ENCODE data around the gene FRY.

Gene FRY

GRCh38 chr13:32299893-32300292 lies 268.3 kb downstream of the FRY start:
- no peak for TF ChIP-seq USF1 (IDR thresholded peaks at IDR 0.05)
- no peak for TF ChIP-seq TCF12 (IDR thresholded peaks at IDR 0.05; ENCODE audit: low read depth)
- TF ChIP-seq ZBTB7A (IDR thresholded peaks at IDR 0.05; ENCODE audit: low read depth): no peak
- no peak for TF ChIP-seq TEAD4 (IDR thresholded peaks at IDR 0.05)
- TF ChIP-seq TAF1 (IDR thresholded peaks at IDR 0.05; ENCODE audit: low read depth): no peak
- TF ChIP-seq NFIC (IDR thresholded peaks at IDR 0.05): no peak
- TF ChIP-seq FOXM1 (IDR thresholded peaks at IDR 0.05; ENCODE audit: borderline replicate concordance, low read depth): no peak
- no peak for TF ChIP-seq REST (IDR thresholded peaks at IDR 0.05; ENCODE audit: low read depth)
- no peak for TF ChIP-seq EP300 (IDR thresholded peaks at IDR 0.05; ENCODE audit: borderline replicate concordance)
- TF ChIP-seq EGR1 (IDR thresholded peaks at IDR 0.05): no peak
- TF ChIP-seq YY1 (IDR thresholded peaks at IDR 0.05; ENCODE audit: low read depth): no peak
- TF ChIP-seq RAD21 (IDR thresholded peaks at IDR 0.05; ENCODE audit: low read depth): no peak
- TF ChIP-seq CREB1 (IDR thresholded peaks at IDR 0.05; ENCODE audit: low read depth): no peak
- no peak for TF ChIP-seq CEBPB (IDR thresholded peaks at IDR 0.05)
- no peak for TF ChIP-seq MAX (IDR thresholded peaks at IDR 0.05)

- TF ChIP-seq YY1 (IDR thresholded peaks at IDR 0.05; ENCODE audit: low read depth) (no peak), TCF12 (IDR thresholded peaks at IDR 0.05; ENCODE audit: low read depth) (no peak), CEBPB (IDR thresholded peaks at IDR 0.05) (no peak), MAX (IDR thresholded peaks at IDR 0.05) (no peak), TEAD4 (IDR thresholded peaks at IDR 0.05) (no peak), NFIC (IDR thresholded peaks at IDR 0.05) (no peak), EP300 (IDR thresholded peaks at IDR 0.05; ENCODE audit: borderline replicate concordance) (no peak), TAF1 (IDR thresholded peaks at IDR 0.05; ENCODE audit: low read depth) (no peak), ZBTB7A (IDR thresholded peaks at IDR 0.05; ENCODE audit: low read depth) (no peak), CREB1 (IDR thresholded peaks at IDR 0.05; ENCODE audit: low read depth) (no peak), USF1 (IDR thresholded peaks at IDR 0.05) (no peak), REST (IDR thresholded peaks at IDR 0.05; ENCODE audit: low read depth) (no peak), FOXM1 (IDR thresholded peaks at IDR 0.05; ENCODE audit: borderline replicate concordance, low read depth) (no peak), RAD21 (IDR thresholded peaks at IDR 0.05; ENCODE audit: low read depth) (no peak), EGR1 (IDR thresholded peaks at IDR 0.05) (no peak)
These were observed 268.8 kb downstream of the FRY start for GRCh38 chr13:32300406-32300805.

- no peak for TF ChIP-seq ZBTB7A (IDR thresholded peaks at IDR 0.05; ENCODE audit: low read depth)
- TF ChIP-seq REST (IDR thresholded peaks at IDR 0.05; ENCODE audit: low read depth): no peak
- TF ChIP-seq YY1 (IDR thresholded peaks at IDR 0.05; ENCODE audit: low read depth): no peak
- TF ChIP-seq CEBPB (IDR thresholded peaks at IDR 0.05): no peak
- TF ChIP-seq TCF12 (IDR thresholded peaks at IDR 0.05; ENCODE audit: low read depth): no peak
- TF ChIP-seq TEAD4 (IDR thresholded peaks at IDR 0.05): no peak
- TF ChIP-seq RAD21 (IDR thresholded peaks at IDR 0.05; ENCODE audit: low read depth): no peak
- TF ChIP-seq TAF1 (IDR thresholded peaks at IDR 0.05; ENCODE audit: low read depth): no peak
- TF ChIP-seq EGR1 (IDR thresholded peaks at IDR 0.05): no peak
- TF ChIP-seq EP300 (IDR thresholded peaks at IDR 0.05; ENCODE audit: borderline replicate concordance): no peak
- no peak for TF ChIP-seq USF1 (IDR thresholded peaks at IDR 0.05)
- TF ChIP-seq FOXM1 (IDR thresholded peaks at IDR 0.05; ENCODE audit: borderline replicate concordance, low read depth): no peak
- TF ChIP-seq MAX (IDR thresholded peaks at IDR 0.05): no peak
- TF ChIP-seq CREB1 (IDR thresholded peaks at IDR 0.05; ENCODE audit: low read depth): no peak
- TF ChIP-seq NFIC (IDR thresholded peaks at IDR 0.05): no peak
These were observed 269.3 kb downstream of the FRY start for GRCh38 chr13:32300920-32301319.
